ENCODE measurements around the gene PHLDA1.

Gene PHLDA1

GRCh38 chr12:75975702-75976101, 55.9 kb downstream of the PHLDA1 start:
- 100% methylated on average over 1 of the region's 2 CpGs for WGBS
- Histone ChIP-seq H2BK15ac (ENCODE audit: low read depth, poor library complexity, severe bottlenecking) (peak overlapping the region; percentile 56), H3K18ac (ENCODE audit: low read depth in 1 of 2, low read length in 2 of 2) (peak overlapping the region in 1 of 2 experiments; percentile 38), H3K14ac (ENCODE audit: low read length in 2 of 2) (no peak overlapping the region), H3K4me2 (ENCODE audit: low read length, poor library complexity, severe bottlenecking) (no peak overlapping the region), H4K91ac (ENCODE audit: low read length) (no peak overlapping the region), H2AFZ (ENCODE audit: low read depth, low read length) (no peak overlapping the region), H3K4me3 (ENCODE audit: insufficient read depth in 1 of 2, low read depth in 1 of 2, low read length in 2 of 2) (no peak overlapping the region), H2BK120ac (ENCODE audit: low read depth, low read length) (no peak overlapping the region), H2BK5ac (ENCODE audit: low read depth, low read length, poor library complexity, severe bottlenecking) (no peak overlapping the region), H3K9me3 (ENCODE audit: control insufficient read depth, low read length) (no peaks in the 10 kb centered on the region), H2AK5ac (ENCODE audit: low read length, severe bottlenecking) (peak overlapping the region; percentile 11), H4K8ac (ENCODE audit: low read length) (no peak overlapping the region), H3K4ac (ENCODE audit: low read depth in 1 of 2, low read length in 2 of 2) (peak overlapping the region in 1 of 2 experiments; percentile 17), H3K27me3 (ENCODE audit: control insufficient read depth in 1 of 2, insufficient read depth in 1 of 2, low read length in 2 of 2) (no peaks in the 10 kb centered on the region), H3K79me1 (replicated peaks; ENCODE audit: low read length, poor library complexity, severe bottlenecking) (no peaks in the 10 kb centered on the region), H3K4me1 (ENCODE audit: control insufficient read depth, insufficient read depth, low read depth, low read length) (peaks cover 5% of the 10 kb centered on the region), H3K36me3 (ENCODE audit: control insufficient read depth in 1 of 2, insufficient read depth in 2 of 2, low read depth in 1 of 2, low read length in 2 of 2) (no peaks in the 10 kb centered on the region), H2BK12ac (ENCODE audit: low read length in 2 of 2) (peak overlapping the region; percentile 44 to 65), H3K27ac (ENCODE audit: low read length, poor library complexity, severe bottlenecking) (no peak overlapping the region), H3K23ac (ENCODE audit: low read length in 2 of 2) (no peak overlapping the region), H3K9ac (ENCODE audit: low read length) (peak overlapping the region; percentile 48)
- no peak for DNase-seq
